CD4-positive, alpha-beta T cell treated with Interferon gamma for 1 hour (primary cell): ENCODE data around the gene GPSM3.
"Not testable (repeated sequence)": the region's sequence is repeated elsewhere in the genome, so short reads cannot be mapped to it uniquely, and the experiment has no call there.

Experiments
- DNase-seq: peaks from one replicate; pipeline ENCODE4 v3.0.0-alpha.2; 2020

Gene GPSM3

GRCh38 chr6:32148289-32149091 is 44.0 kb downstream of the GPSM3 start:
- peak; percentile 78 for DNase-seq

- no peak for DNase-seq
Measured at GRCh38 chr6:32147401-32148132, 44.9 kb downstream of the GPSM3 start.

GRCh38 chr6:32146687-32147086 is 45.8 kb downstream of the GPSM3 start:
- DNase-seq, result no peak

- no peak for DNase-seq
Measured at GRCh38 chr6:32146287-32146686, 46.2 kb downstream of the GPSM3 start.

GRCh38 chr6:32144238-32144637 is 48.2 kb downstream of the GPSM3 start:
- DNase-seq, result not testable (repeated sequence)
